ENCODE measurements around the gene KAT6B. TPM values are rescaled to one million over a fixed set of nuclear protein-coding genes. Genes with fewer than 3 reads are reported as not detected.

KAT6B gene
- total RNA-seq, 1 experiment from 2014 or later, result 5.2 TPM

DNA sequence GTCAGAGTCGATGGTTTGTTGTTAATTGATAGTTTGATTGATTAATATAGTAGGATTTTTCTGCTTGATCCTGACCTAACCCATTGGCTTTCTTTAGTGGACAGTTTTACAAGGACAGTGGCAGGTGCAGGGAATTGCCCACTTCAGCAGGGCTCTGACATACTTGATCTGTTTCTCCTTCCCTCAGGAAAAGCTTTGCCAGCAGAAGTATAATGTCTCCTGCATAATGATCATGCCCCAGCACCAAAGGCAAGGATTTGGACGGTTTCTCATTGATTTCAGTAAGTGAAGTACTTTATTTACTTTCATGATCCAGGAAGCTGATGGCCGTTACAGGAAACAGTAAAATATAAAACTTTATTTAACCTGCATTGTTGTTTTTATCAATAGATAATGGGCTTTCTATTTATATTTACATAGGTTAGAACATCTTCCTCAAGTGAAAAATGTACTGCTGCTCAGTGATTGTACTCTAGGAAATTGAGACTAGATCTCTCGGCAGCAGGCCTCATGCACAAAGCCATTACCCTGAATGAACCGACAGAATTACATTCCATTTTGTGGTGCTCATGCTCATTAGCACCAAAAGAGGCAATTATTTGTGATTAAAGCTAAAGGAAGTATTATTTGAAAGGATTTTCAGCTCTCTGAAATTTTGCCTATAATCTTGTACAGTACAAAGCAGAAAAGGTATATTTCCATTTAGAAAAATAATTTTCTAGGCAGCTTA lies 162.6 kb downstream of the KAT6B start:
- no peaks in the 10 kb centered on the region for H3K36me3 ChIP-seq (replicated peaks; ENCODE audit: control insufficient read depth, insufficient read depth, low read length)
- no peaks in the 10 kb centered on the region for H3K27me3 ChIP-seq (ENCODE audit: control insufficient read depth, insufficient read depth, low read length)
- DNase-seq, result no peak
- no peak overlapping the region for H3K4me3 ChIP-seq (ENCODE audit: insufficient read depth, low read depth, low read length)

DNA sequence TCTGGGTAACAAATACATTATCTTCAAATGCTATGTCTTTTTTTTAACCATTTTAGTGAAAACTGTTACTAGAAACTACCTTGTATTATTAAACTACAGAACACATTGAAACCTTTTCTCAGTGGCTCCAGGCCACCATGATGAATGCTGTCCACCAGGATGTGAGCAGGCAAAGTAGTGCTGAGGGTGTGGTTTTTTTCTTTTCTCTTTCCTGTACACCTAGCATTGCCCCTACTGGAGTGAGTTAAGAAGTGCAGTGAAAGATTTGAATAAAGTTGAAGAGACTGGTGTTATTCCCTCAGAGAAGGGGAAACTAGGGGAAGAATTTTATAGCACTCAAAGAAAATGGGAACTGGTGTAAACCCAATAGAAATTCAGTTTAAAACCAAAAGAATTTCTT lies 165.0 kb downstream of the KAT6B start:
- Histone ChIP-seq H3K4me3 (ENCODE audit: insufficient read depth, low read depth, low read length) (no peak overlapping the region), H3K36me3 (replicated peaks; ENCODE audit: control insufficient read depth, insufficient read depth, low read length) (peaks cover 1% of the 10 kb centered on the region; the same call in 1 of the 2 replicates), H3K27me3 (ENCODE audit: control insufficient read depth, insufficient read depth, low read length) (no peaks in the 10 kb centered on the region)
- peak; percentile 29 for DNase-seq

DNA sequence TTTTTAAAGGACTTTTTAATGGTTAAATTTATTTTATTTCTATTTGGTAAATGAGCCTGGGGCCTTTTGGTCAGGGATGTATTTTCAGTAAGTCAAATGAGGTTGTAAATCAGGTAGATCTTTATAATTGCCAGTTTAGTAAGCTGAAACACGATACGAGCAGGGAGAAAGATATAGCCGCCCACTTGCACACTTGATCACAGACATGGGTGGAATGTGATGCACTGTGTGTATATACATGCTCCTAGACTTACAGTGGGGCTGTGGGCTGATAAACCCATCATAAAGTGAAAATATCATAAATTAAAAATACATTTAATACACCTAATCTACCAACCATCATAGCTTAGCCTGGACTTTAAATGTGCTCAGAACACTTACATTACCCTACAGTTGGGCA lies 165.7 kb downstream of the KAT6B start:
- no peak for DNase-seq
- Histone ChIP-seq H3K27me3 (ENCODE audit: control insufficient read depth, insufficient read depth, low read length) (no peaks in the 10 kb centered on the region), H3K4me3 (ENCODE audit: insufficient read depth, low read depth, low read length) (no peak overlapping the region), H3K36me3 (replicated peaks; ENCODE audit: control insufficient read depth, insufficient read depth, low read length) (peaks cover 1% of the 10 kb centered on the region; the same call in 1 of the 2 replicates)

DNA sequence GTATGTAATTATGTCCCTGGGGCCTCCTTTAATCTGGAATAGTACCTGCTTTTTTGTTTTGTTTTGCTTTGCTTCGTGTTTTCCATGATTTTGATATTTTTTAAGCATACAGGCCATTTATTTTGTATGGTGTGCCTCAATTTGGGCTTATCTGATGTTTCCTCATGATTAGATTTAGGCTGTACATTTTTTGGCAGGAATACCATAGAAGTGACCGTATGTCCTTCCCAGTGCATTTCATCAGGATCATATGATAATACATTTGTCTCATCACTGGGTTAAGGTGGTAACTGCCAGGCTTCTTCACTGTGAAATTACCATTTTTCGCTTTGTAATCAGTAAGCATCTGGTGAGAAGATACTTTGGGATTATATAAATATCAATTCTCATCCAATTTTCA lies 167.2 kb downstream of the KAT6B start:
- Histone ChIP-seq H3K27me3 (ENCODE audit: control insufficient read depth, insufficient read depth, low read length) (no peaks in the 10 kb centered on the region), H3K36me3 (replicated peaks; ENCODE audit: control insufficient read depth, insufficient read depth, low read length) (peaks cover 1% of the 10 kb centered on the region; the same call in 1 of the 2 replicates), H3K4me3 (ENCODE audit: insufficient read depth, low read depth, low read length) (no peak overlapping the region)
- DNase-seq, result no peak

DNA sequence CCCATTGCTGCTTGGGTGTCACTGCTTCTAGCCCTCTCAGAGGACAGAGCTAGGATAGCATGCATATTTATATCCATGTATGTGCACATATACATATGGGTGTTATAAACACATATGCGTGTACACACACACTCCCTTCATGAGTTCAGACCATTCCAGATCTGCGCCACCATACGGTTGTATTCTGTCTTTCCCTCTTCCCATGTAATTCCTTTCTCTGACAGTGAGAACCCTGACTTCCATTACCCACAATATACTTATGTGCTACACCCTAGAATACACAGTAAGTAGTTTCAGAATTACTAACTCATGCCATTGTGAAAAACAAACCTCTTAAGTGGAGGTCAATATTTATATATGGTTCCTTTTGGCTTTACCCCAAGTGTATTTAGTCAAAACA lies 168.5 kb downstream of the KAT6B start:
- Histone ChIP-seq H3K27me3 (ENCODE audit: control insufficient read depth, insufficient read depth, low read length) (no peaks in the 10 kb centered on the region), H3K4me3 (ENCODE audit: insufficient read depth, low read depth, low read length) (no peak overlapping the region), H3K36me3 (replicated peaks; ENCODE audit: control insufficient read depth, insufficient read depth, low read length) (peaks cover 1% of the 10 kb centered on the region; the same call in 1 of the 2 replicates)
- no peak for DNase-seq

DNA sequence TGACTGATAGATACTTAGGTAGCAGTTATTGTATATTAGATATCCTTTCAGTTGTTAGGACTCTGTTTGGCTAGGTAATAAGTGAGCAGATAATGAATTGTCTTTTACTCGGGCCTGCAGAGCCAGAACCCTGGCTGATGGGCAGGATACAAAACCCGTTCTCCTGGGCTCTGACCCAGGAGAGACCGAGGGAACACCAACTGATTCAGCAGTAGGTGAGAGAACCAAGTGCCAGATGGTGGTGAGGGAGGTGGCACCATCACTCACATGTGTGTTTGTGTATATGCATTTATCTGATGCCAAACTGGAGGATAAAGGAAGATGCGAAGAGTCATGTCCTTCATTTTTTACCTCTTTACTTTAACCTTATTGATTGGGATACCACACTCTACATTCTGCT lies 169.4 kb downstream of the KAT6B start:
- no peak overlapping the region for H3K4me3 ChIP-seq (ENCODE audit: insufficient read depth, low read depth, low read length)
- peaks cover 1% of the 10 kb centered on the region; the same call in 1 of the 2 replicates for H3K36me3 ChIP-seq (replicated peaks; ENCODE audit: control insufficient read depth, insufficient read depth, low read length)
- DNase-seq, result no peak
- H3K27me3 ChIP-seq (ENCODE audit: control insufficient read depth, insufficient read depth, low read length), result no peaks in the 10 kb centered on the region

DNA sequence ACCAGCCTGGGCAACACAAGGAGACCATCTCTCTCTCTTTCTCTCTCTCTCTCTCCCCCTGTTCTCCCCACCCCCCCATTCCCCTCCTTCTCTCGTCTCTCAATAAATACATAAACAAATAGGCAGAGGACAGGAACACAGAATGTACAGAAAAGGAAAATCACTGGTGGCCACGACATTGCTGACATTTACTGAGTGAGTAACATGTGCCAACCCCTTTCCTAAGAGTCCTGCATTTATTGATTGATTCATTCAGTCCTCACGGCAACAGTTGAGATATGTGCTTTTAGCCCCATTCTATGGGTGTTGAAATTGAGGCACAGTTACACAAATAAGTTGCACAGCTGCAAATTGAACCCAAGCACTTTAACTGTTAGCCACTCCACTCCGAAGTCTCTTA lies 170.8 kb downstream of the KAT6B start:
- DNase-seq, result no peak
- no peaks in the 10 kb centered on the region for H3K27me3 ChIP-seq (ENCODE audit: control insufficient read depth, insufficient read depth, low read length)
- H3K36me3 ChIP-seq (replicated peaks; ENCODE audit: control insufficient read depth, insufficient read depth, low read length), result peaks cover 1% of the 10 kb centered on the region; the same call in 1 of the 2 replicates
- no peak overlapping the region for H3K4me3 ChIP-seq (ENCODE audit: insufficient read depth, low read depth, low read length)

DNA sequence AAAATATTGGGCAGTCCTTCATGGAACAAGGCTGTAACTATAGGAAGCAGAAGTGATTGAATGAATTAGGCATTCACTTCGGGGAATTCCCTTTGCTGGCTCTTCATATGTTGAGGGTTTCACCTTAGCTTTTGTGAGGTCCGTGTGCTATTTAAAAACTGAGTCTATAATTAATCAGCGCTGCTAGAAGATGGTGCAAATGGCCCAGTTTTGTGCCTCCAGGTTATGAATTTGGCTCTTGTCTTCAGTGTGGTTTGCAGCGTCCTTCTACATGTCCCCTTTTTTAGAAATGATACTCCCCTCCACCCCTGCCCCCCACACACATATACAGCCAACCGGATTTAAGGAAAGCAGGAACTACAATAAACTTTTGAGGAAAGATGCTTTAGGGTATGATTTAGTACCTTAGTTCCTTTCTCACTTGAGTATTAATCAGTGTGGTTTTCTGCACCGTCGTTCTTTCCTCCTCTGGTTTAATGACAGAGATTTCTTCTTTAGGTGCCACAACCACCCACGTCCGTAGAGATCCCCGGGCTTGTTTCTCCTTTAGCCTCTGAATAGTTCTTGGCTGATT lies 174.4 kb downstream of the KAT6B start:
- H3K4me3 ChIP-seq (ENCODE audit: insufficient read depth, low read depth, low read length), result no peak overlapping the region
- H3K36me3 ChIP-seq (replicated peaks; ENCODE audit: control insufficient read depth, insufficient read depth, low read length), result no peaks in the 10 kb centered on the region; the same call in 1 of the 2 replicates
- H3K27me3 ChIP-seq (ENCODE audit: control insufficient read depth, insufficient read depth, low read length), result no peaks in the 10 kb centered on the region
- DNase-seq, result no peak

DNA sequence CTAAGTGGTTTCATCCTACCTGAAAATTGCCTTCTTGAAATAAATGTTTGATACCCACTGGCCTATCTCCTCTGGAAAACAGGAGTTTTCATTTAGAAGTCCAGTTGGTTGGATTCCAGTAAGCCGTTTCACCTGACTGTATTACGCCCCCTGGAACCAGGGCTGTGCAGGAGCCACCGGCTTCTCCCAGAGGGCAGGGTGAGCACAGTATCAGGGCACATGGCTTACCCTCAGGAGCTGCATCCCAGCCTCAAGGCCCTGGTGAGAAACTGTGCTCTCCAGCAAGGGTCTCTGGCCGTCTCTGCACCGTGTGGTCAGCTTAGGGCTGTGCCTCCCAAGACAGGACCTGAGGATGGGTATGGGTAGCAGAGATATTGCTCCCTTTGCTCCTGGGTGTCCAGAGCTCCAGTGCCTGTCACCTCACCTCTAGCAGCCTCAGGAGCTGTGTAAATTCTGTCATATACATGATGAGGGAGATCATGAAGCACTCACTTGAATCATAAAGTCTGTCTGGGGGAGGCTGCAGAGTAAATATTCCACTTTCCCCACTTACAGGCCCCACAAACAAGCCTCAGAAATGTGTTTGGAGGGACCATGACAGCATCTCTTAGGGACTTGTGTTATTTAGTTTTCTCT lies 175.4 kb downstream of the KAT6B start:
- Histone ChIP-seq H3K27me3 (ENCODE audit: control insufficient read depth, insufficient read depth, low read length) (no peaks in the 10 kb centered on the region), H3K36me3 (replicated peaks; ENCODE audit: control insufficient read depth, insufficient read depth, low read length) (no peaks in the 10 kb centered on the region), H3K4me3 (ENCODE audit: insufficient read depth, low read depth, low read length) (no peak overlapping the region)
- no peak for DNase-seq

DNA sequence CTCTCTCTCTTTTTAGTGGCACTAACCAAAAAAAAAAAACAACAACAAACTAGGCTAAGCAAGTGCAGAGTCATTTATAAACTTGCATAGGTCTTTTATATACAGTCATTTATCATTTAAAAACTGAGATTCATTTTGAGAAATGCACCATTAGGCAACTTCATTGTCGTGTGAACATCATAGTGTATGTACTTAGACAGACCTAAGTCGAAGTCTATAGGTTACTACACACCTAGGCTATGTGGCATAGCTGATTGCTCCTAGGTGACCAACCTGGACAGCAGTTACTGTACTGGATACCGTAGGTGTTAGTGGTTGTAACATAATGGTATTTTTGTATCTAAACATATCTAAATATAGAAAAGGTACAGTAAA lies 175.9 kb downstream of the KAT6B start:
- DNase-seq, result no peak
- no peaks in the 10 kb centered on the region for H3K36me3 ChIP-seq (replicated peaks; ENCODE audit: control insufficient read depth, insufficient read depth, low read length)
- no peak overlapping the region for H3K4me3 ChIP-seq (ENCODE audit: insufficient read depth, low read depth, low read length)
- H3K27me3 ChIP-seq (ENCODE audit: control insufficient read depth, insufficient read depth, low read length), result no peaks in the 10 kb centered on the region

DNA sequence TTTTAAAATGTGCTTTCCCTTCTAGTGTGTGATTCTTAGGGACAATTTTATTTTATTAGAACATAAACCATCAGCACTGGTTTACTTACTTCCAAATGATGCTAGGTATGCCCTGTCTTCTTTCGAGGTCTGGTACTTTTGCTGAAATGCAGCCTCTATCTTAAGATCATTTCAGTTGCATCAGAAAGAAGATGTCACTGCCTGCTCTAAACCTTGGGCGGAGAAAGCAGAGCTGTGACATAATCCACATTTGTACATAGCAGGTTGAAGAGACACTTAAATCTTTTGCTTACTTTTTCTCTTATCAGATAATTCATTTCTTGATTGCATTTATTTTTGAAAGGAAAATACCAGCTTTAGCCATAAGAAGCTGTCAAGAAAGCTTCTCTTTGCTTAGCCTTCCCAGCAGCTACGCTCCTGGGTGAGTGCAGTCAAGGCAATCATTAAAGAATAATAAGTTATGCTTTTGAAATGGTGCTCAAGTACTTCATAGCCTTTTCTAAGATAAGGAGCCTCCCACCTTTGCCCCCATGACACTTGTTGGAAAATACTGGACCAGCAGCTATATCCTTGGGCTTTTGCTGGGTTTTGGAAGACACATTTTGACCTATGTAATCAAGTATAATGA lies 176.7 kb downstream of the KAT6B start:
- H3K4me3 ChIP-seq (ENCODE audit: insufficient read depth, low read depth, low read length), result no peak overlapping the region
- no peaks in the 10 kb centered on the region for H3K36me3 ChIP-seq (replicated peaks; ENCODE audit: control insufficient read depth, insufficient read depth, low read length)
- no peak for DNase-seq
- H3K27me3 ChIP-seq (ENCODE audit: control insufficient read depth, insufficient read depth, low read length), result no peaks in the 10 kb centered on the region

DNA sequence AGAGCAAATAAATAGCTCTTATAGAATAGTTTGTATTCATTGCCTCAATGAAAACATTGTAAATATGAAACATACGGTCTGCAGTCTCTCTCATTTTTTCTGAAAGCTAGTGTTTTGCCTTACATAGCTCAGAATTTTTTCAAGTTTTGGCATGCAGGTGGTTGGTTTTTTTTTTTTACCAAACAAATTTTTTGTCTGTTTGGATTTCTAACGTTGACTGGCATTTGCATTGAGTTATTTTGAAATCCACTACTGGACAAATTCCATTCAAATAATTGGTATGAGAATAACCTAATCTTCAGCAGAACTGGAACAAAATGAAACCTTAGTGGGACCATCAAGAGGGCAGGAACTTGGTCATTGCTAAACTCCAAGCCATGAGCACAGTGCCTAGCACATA lies 177.5 kb downstream of the KAT6B start:
- Histone ChIP-seq H3K27me3 (ENCODE audit: control insufficient read depth, insufficient read depth, low read length) (no peaks in the 10 kb centered on the region), H3K4me3 (ENCODE audit: insufficient read depth, low read depth, low read length) (no peak overlapping the region), H3K36me3 (replicated peaks; ENCODE audit: control insufficient read depth, insufficient read depth, low read length) (no peaks in the 10 kb centered on the region)
- no peak for DNase-seq

DNA sequence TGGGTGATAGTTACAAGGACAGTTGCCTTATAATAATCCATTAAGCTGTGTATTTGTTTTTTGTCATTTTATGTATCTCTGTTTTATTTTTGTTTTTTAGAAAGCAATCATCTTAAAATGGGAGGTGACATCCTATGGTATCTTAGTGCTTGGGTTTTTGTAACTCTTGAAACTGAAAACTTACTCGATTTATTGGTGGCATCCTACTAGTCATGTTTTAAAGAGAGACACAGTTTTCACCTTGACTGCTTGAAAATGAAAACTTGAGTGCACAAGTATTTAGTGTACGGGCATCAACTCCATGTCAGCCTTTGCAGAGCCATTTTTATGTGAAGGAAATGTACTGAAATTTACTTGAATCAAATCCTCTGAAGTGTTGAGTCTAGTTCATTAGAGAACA lies 181.2 kb downstream of the KAT6B start:
- H3K4me3 ChIP-seq (ENCODE audit: insufficient read depth, low read depth, low read length), result no peak overlapping the region
- no peak for DNase-seq
- no peaks in the 10 kb centered on the region for H3K27me3 ChIP-seq (ENCODE audit: control insufficient read depth, insufficient read depth, low read length)
- no peaks in the 10 kb centered on the region for H3K36me3 ChIP-seq (replicated peaks; ENCODE audit: control insufficient read depth, insufficient read depth, low read length)

DNA sequence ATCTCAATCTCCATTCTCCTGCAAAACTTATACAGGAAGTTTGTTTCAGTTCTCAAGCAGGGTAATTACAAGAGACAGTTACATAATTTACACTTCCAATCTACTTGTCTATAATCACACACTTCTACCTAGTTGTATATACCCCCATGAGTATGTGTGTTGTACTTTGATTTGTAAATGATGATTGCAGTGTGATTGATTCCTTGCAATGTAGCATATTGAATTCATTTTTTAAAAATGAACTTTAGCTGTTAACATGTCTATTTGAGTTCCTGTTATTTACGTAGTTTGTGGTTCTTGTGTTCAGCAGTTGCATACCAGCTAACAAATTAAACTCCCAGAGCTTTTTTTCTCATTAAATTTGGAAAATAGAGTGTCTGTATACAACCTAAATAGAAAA lies 182.6 kb downstream of the KAT6B start:
- Histone ChIP-seq H3K27me3 (ENCODE audit: control insufficient read depth, insufficient read depth, low read length) (no peaks in the 10 kb centered on the region), H3K4me3 (ENCODE audit: insufficient read depth, low read depth, low read length) (no peak overlapping the region), H3K36me3 (replicated peaks; ENCODE audit: control insufficient read depth, insufficient read depth, low read length) (no peaks in the 10 kb centered on the region)
- no peak for DNase-seq

DNA sequence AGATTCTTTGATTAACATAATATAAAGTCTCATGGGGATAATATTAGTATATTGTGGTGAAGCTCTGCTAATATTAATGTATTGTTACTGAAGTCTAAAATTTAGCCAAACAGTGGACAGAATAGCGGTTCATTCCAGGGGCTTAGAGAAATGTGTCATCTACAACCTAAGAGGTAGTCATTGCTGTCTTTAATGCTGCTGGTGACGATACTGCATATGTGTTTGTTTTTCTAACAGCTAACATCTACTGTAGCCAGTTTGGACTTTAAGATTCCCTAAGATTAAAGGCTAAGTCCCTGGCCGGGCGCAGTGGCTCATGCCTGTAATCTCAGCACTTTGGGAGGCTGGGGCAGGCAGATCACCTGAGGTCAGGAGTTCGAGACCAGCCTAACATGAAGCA lies 183.0 kb downstream of the KAT6B start:
- no peaks in the 10 kb centered on the region for H3K27me3 ChIP-seq (ENCODE audit: control insufficient read depth, insufficient read depth, low read length)
- H3K36me3 ChIP-seq (replicated peaks; ENCODE audit: control insufficient read depth, insufficient read depth, low read length), result no peaks in the 10 kb centered on the region
- no peak for DNase-seq
- no peak overlapping the region for H3K4me3 ChIP-seq (ENCODE audit: insufficient read depth, low read depth, low read length)

All from H7 (cell line).